HG02970 (cell line): ENCODE data around the gene GSTK1.

Experiments
- ATAC-seq: cut with Tn5 transposase; IDR thresholded peaks from one replicate; pipeline ENCODE4 v1.9.1; 2021; ENCODE audit warnings: mild to moderate bottlenecking, moderate library complexity, moderate number of reproducible peaks; ENCODE audit not compliant: unreplicated experiment, low FRiP score

The GSTK1 gene

GRCh38 chr7:143290293-143290692, 27.1 kb downstream of the GSTK1 start:
- ATAC-seq = no peak

GRCh38 chr7:143292876-143293275, 29.6 kb downstream of the GSTK1 start:
- ATAC-seq = no peak

DNA sequence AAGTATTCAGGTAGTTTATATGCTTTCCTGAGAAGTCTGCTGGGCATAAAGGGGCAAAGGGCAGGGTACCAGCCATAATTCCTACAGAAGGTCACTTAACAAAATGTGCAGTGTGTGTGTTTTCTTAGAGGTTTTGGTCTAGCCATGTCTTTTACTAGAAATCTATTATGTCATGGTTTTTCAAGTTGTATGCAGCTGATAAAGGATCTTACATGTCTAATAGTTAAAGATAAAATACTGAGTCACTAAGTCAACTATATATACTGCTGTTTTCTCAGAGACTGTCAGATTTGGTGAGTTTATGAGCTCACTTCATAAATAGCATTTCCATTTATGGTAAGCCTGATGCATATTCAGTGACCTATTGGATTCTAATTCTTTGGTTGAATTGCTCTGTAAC, 32.6 kb downstream of the GSTK1 start:
- ATAC-seq = no peak

- ATAC-seq = no peak
Measured at GRCh38 chr7:143296686-143297085, 33.4 kb downstream of the GSTK1 start.

DNA sequence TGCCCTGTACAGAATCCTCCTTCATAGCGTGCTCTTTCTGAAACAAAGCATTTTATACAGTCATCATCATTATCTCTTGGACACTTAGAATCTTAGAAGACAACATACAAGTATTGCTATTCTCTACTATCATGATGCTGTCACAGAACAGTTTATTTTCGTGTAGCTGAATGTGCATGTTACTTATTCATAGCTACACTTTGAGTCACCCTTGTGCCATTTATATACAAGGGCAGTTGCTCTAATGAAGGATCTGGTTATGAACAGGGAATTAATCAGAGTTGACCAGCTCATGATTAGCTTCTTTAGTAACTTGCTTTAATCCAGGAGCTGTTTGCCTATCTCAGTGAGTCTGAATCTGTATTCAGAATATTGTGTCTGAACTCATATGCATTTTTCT, 36.1 kb downstream of the GSTK1 start:
- no peak for ATAC-seq

GRCh38 chr7:143299840-143300239, 36.6 kb downstream of the GSTK1 start:
- ATAC-seq = no peak

GRCh38 chr7:143300959-143301935, 38.0 kb downstream of the GSTK1 start:
- ATAC-seq = no peak

- no peak for ATAC-seq
Measured at GRCh38 chr7:143303733-143304132, 40.5 kb downstream of the GSTK1 start.

DNA sequence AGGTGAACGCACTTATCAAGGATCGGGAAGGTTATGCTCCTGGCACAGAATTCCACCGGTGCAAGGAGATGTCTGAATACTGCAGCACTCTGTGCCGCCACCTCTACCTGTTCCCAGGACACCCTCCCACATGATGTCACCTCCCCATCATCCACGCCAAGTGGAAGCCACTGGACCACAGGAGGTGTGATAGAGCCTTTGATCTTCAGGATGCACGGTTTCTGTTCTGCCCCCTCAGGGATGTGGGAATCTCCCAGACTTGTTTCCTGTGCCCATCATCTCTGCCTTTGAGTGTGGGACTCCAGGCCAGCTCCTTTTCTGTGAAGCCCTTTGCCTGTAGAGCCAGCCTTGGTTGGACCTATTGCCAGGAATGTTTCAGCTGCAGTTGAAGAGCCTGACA, 41.7 kb downstream of the GSTK1 start:
- no peak for ATAC-seq

GRCh38 chr7:143305423-143306070, 42.3 kb downstream of the GSTK1 start:
- ATAC-seq = no peak

DNA sequence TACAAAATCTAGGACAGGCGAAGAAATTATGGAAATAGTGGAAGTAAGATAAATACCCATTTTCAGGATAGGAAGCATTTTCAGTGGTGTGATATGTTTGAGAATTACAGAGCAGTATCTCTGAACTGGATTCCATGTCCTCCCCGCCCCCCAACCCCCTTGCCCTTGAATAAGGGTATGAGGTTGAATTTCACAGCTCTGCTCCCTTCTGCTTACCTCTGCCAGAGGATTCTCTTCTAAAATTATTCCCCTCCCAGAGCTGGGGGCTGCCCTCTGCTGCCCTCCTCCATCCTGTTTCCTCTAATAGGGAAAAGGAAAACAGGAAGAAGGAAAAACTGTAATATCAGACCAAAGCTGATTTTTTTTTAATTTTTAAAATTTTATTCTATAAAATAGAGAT, 45.4 kb downstream of the GSTK1 start:
- ATAC-seq = no peak

DNA sequence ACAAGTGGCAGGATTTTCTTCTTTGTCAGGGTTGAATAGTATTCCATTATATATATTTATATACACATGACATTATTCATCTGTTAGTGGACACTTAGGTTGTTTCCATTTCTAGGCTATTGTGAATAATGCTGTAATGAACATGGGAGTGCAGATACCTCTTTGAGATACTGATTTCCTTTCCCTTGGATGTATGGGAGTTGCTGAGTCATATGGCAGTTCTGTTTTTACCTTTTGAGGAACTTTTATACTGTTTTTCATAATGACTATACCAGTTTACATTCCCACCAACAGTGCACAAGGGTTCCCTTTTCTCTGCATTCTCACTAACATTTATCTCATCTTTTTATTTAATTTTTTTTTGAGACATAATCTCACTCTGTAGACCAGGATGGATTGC, 50.9 kb downstream of the GSTK1 start:
- no peak for ATAC-seq

- ATAC-seq = no peak
Measured at GRCh38 chr7:143315776-143316175, 52.5 kb downstream of the GSTK1 start, which contains the start of gene CLCN1. TSS of gene CLCN1 (plus strand) at chr7:143316111. CDS start at chr7:143316213, 102 bp downstream.

DNA sequence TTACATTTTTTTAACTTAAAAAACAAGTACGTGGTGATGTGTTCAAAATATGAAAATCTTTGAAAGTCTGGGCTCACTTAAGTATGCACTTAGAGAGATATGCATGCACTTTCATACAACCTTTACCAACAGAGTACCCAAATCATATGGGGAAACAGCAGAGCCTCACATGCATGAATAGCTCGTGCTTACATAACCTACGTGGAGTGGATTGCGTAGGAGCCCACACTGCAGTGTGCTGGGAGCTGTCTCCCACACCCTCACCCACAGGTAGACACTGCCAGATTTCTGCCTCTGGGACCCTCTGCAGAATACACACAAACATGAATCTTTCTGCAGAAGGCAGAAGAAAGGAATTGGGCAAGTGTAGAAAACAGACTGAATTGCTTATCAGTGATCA, 53.3 kb downstream of the GSTK1 start:
- ATAC-seq = no peak

GRCh38 chr7:143318661-143319060, 55.4 kb downstream of the GSTK1 start:
- no peak for ATAC-seq
